ENCODE data around the gene NDUFB10.
"Not testable (repeated sequence)": the region's sequence is repeated elsewhere in the genome, so short reads cannot be mapped to it uniquely, and the experiment has no call there.

The NDUFB10 gene

DNA sequence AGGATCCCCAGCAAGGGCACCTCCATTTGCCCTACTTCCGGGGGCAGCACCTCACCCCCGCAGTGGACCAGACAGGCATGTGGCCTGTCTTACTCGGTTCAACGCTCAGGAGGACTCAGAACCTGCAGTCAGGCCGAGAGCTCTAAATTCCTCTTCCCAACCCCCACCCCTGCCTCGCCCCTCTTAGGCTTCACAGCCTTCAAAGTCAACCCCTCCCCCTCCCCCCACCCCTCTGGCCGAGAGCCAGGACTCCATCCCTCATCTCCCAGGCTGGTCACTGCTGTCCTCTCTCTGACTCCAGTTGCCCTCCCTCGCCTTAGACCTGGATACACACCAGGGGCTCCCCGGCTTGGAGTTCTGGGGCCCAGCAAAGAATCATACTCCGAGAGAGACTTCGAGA, 33.1 kb upstream of the NDUFB10 start:
- DNase-seq = no peak

DNA sequence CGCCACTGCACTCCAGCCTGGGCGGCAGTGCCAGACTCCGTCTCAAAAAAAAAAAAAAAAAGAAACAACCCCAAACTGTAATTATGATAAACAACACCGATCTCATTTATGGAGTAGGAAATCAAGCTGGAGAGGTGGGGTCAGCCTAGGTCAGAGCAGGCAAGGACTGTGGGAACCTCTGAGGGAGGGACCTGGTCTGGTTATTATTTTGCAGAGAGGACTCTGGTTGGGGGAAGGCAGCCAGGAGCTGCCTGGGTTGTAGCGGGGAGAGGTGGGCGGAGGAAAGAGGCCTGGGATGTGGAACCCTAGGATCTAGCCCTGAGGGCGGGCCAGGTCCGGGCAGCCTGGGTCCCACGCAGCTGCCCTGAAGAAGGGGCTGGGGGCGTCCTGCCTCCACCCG, 30.2 kb upstream of the NDUFB10 start:
- no peak for DNase-seq

DNA sequence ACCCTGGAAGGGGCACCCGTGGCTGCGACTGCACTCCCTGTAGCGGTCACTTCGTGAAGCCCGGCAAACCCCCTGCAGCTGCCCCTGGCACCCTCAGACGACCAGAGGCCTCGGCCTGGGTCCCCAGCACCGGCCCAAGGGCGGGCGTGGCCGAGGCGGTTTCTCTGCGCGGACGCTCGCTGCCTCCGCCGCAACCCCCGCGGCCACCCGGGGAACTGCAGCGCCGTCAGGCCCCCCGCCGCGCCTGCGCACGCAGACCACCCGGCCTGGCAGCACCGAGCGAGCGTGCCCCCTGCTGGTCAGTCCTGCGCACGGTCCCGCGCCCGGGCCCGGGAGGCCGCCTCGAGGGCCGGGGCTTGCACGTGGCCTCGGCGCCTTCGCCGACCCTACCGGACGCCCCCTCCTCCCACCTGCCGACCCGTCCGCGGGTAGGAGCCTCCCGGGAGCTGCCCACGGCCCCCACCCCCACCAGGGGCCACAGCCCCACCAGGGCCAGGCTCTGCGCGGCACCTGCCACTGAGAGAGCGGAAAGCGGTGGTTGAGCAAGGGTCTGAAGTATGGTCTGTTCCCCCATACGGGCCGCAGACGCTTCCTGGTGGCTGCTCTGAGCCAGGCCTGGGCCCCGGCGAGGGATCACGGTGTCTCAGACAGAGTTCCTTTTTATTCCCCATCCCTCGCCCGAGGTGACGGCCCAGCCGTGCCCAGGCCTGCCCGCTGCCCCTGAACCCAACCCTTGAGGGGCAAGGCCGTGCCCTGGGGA, 29.6 kb upstream of the NDUFB10 start:
- peak; percentile 87 for DNase-seq

DNA sequence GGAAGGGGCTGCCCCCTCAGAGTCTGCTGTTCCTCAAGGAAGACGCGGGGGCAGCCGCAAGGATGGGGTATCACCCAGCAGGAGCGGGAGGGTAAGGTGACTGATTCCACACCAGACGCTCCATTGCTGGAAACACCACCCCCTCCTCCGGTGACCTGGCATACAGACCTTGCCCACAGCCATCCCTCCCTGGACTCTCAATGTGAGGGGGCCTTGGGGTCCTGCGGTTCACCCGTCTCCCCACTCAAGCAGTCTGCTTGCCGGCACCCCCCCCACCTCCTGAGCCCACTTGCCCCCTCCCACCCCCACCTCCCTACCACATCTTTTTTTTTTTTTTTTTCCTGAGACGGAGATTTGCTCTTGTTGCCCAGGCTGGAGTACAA, 29.0 kb upstream of the NDUFB10 start:
- no peak for DNase-seq

DNA sequence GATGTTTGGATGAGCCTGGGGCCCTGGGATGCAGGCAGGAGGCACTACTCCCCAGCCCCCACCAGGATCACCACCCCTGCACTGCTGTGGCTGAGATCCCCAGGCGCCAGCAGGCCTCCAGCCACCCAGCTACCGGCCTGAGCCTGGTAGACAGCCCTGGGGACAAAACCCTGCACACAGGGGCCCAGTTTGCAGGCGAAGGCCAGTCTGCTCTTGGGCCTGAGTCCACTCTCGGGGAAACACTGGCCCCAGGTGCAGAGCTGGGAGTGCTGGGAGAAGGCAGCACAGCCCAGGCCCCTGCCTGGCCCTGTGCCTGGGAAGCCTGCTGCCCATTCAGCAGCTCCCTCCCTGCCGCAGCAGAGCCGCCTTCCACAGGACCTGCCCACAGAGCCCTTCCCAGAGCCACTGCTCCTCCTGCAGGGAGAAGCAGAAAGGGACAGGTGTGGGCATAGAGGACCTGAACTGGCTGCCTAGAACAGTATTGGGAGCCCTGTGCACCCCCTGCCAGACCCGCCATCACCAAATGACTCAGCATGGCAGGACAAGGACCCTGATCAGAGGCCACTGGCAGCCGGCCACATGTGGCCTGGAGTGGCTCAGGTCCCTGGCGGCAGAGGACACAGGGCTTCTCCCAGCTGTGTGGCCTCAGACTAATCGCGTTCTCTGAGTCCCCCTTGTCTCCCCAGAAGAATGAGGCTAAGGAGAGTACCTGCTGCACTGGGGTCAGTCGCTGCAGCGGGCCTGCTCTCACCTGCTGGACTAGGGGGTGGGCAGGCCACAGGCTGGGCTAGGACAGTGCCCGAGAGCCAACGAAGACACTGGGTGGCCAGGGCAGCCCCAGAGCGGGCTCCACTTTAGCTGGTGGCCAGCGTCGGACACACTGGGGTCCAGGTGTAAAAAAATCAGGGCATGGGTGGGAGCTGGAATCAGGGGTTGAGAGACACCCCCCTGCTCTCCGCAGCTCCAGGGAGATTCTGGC, 27.0 kb upstream of the NDUFB10 start:
- DNase-seq = no peak

DNA sequence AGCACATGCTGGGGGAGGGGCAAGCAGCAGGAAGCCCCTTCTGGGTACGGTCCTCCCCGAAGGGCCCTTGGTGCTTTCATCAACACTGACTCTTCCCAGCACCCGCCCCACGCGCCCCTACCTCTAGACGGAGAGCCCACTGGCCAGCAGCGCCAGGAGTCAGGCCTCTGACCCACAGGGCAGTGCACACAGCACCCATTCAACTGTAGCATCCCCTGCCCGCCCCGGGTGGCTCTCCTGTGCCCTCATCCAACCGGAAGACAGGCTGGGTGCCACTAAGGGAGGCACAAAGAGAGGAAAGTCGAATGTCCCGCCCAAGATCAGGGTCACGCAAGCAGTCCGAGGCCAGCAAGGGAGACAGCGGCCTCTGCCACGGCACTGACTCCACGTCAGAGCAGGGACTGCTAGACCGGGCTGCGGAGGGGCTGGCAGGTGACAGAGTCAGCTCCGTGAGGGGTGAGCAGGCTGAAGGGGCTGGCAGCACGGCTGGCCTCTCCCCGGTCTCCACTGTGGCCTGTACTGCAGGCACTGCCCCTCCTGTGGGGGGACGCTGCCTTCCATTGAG, 26.2 kb upstream of the NDUFB10 start:
- DNase-seq = no peak

DNA sequence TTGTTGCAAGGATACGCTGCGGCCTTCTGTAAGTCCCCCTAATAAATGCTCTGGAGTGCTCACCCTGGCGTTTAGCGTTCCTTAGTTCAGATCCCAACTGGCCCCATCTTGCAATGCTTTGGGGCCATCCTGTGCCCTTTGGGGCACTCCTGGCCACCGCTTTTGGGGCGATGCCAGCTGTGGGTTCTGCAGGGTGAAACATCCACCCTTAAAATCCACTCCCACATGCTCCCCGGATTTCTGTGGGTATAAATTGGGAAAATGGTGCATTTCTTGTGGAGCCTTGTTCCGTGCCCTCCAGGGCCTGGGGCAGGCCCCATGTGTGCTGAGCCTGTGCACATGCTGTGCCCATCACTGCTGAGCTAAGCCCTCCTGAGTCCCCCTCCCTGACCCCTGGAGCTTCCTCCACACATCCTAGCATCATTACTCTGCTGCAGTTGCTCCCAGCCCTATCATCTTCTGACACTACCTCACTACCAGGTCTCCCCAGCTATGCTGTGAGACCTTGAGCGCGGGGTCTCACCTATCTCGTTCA, 22.3 kb upstream of the NDUFB10 start:
- no peak for DNase-seq

DNA sequence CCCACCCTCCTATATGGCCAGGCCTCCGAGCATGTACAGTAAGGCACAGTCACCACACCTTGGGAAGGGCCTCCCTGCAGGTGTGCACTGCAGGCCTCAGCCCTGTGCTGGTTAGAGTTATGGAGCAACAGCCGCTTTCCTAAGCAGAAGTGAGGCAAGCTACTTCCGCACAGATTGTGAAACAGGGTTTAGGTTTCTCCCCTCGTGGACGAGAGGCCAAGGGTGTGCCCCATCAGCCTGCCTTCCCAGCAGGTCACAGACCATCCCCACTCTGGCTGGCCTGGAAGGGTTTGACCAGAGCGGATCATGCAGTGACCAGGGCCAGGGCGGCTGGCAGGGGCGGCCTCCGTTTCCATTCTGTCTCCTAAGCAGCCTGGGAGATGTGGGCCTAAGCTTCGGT, 21.0 kb upstream of the NDUFB10 start:
- no peak for DNase-seq

DNA sequence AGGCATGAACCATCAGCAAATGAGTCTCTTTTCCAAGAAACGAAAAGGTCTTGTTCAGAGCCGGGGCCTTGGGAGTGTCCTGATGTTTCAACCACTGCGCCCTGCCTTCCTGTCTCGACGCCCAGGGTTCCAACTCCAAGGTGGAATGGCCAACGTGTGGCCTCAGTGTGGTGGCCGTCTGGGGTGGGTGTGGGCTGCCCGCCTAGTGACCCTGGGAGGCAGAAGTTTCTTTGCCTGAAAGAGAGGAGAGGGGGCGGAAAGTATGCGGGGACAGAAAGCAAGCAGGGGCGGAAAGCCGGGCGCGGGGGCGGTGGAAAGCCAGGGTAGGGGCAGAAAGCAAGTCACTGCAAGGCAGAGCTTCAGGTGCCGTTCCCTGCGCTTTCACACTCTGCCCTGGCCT, 20.4 kb upstream of the NDUFB10 start:
- no peak for DNase-seq

DNA sequence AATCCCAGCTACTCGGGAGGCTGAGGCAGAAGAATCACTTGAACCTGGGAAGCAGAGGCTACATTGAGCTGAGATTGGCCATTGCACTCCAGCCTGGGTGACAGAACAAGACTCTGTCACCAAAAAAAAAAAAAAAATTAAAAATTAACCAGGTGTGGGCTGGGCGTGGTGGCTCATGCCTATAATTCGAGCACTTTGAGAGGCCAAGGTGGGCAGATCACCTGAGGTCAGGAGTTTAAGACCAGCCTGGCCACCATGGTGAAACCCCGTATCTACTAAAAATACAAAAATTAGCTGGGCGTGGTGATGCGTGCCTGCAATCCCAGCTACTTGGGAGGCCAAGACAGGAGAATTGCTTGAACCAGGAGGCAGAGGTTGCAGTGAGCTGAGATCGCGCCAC, 19.5 kb upstream of the NDUFB10 start:
- DNase-seq = not testable (repeated sequence)

DNA sequence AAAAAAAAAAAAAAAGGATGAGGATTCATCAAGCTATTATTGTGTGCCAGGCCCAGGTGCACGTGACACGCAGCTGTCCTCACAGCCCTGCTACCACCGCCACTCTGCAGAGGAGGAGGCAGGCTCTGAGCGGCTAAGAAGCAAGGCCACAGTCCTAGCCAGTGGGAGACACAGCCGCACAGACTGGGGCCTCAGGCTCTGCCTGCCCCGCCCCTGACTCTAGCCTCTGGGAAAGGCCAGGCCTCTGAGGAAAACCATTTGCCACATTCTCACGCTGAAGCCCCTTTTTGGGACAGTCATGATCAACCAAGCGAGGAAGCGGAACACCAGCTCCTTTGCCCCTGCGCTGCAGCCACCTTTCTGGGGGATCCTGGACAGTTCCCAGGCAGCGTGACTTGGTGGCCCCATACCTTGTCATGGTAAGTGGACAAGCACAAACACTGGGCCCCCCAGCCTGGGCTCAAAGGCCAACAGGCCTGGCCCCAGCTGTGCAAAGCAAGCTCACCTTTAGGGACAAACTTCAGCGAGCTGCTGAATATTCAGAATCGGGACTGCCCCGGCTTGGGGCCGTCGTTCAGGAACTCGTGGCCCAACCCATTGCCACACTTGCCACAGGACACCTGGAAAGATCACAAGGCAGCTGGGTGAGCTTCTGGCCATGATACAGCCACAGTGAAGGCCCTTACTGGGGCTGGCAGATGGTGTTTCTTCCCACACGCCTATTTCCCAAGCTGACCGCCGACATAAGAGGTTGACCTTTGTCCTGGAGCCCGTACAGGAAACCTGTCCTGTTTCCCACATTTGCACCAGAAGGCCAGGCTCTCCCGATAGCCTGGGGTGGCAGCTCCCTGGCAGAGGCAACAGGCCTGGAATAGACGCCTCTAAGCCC, 18.8 kb upstream of the NDUFB10 start:
- no peak for DNase-seq

DNA sequence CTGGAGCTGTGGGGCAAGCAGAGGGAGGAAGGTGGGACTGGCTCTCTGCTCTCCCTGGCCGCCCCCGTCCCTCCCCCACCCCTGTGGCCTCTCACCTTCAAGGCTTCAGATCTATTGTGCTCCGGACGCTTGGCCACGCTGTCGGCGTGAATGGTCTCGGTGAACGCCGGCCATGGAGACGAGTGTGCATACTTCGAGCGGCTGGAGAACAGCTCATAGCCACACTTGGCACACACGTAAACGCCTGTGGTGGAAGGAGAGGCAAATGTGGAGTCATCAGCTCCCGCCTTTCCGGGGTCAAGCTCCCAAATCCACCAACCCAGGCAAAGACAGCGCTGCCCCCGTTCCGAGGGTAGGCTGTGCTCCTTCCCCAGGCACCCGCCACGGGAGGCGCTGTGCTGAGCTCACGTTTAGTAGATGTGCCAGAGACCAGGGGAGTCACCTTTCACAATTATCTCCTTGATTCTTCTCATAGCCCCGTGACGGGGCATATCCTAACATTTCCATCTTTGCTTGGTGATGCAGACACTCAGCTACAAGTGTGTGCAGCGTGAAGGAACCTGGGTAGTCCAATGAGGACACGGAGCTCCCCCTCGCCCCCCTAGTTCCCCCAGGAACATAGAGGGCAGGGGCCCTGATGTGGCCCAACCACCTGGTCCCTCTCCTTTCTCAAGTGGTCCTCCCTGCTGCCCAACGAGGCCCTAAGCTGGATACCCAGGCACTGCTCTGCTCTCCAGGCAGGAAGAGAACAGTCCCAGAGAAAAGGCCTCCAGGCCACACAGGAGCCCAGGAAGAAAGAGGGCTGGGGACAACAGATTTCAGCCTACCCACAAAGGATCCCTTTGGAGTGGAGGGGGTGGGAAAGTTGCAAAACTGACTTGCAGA, 17.9 kb upstream of the NDUFB10 start:
- no peak for DNase-seq

DNA sequence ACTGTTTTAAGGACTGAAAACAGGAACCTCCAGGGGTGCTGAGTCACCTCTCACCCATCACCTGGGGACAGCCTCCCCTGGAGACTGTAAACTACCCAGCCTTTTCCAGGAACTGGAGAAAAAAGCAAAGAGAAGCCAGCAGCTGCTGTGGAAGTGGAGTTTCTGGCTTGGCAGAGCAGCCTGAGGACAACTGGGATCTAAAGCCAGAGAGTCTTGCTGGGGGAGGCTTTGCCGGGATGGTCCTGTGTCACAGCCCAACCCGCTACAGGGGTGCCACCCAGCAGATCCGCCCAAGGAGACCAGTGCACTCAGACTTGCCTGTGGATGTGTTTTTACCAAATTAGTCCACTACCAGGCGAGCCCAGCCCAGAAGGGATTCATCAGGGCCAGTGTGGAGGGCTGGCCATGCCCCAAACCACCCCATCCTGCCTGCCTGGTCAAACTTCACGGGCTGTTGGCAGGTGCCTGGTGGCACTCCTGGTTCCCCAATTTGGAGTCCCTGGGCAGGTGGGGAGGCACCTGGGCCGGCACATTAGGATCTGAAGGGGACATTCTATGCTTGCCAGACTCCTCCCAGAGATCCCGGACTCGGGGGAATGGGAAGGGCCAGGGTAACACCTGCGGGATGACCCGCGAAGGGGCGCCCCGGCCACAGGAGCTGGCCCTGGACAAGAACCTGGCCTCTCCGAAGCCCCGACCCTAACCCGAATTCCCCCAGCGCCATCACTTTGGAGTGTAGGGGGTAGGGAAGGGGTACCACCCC, 17.1 kb upstream of the NDUFB10 start:
- no peak for DNase-seq

DNA sequence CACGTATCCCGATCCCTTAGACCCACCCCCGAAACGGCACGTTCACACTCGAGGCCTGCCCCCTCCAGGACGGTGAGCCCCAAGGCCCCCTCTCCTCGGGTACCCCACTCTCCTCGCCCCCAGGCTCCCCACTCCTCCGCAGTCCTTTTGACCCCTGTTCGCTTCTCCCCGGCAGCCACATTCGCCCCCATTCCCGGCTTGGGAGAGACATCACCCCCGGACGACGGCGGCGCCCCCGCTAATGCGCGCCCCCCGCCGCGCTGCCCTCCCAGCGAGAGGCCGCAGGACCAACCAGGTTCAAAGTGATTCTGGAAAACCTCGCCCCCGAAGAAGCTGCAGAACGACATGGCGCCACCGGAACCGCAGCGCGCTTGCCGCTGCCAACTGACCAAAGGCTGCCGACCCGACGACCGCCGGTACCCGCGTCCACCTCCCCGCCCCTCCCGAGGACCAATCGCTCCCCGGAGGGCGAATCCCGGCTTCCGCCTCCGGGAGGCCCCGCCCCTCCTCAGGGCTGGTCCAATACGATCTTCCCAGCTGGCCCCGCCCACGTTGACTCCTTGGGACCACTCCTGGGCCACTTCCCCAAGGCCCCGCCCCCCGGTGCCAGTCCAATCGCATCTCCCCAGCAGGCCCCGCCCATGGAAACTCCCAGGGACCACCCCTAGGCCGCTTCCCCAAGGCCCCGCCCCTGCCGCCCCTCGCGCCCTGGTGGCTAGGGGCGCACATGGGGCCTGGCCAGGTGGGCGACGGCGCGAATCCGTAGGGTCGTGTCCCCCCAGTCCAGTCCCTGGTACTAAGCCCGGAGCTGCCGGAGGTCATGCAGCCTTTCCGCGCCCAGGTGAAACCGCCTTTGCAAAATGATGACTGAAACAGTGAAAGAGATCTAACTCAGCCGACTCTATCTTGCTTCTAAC, 16.3 kb upstream of the NDUFB10 start, which contains the start of gene MSRB1:
MSRB1 (minus strand) TSS at position 390 of the 917 bp plus-strand sequence; CDS start at position 347, 43 bp downstream.
- DNase-seq = peak; percentile 98

DNA sequence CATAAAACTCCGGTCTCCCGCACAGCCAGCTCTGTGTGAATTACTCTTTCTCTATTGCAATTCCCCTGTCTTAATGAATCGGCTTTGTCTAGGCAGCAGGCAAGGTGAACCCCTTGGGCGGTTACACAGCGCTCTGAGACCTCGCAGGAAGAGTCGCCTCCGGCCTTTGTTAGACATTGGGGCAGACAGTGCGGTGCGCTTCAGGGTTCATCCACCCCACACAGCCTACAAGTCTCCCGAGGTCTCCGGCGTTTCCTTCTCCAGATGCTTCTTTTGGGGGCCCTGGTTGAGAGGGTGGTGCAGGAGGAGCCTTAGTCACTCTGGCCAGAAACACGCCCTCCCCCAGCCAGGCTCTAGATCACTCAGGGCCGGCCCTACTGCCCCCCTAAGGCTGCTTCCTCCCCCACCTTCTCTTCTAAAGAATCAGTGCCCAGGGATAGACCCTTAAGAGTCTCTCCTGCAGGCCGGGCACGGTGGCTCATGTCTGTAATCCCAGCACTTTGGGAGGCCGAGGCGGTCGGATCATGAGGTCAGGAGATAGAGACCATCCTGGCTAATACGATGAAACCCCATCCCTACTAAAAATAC, 14.6 kb upstream of the NDUFB10 start:
- no peak for DNase-seq

DNA sequence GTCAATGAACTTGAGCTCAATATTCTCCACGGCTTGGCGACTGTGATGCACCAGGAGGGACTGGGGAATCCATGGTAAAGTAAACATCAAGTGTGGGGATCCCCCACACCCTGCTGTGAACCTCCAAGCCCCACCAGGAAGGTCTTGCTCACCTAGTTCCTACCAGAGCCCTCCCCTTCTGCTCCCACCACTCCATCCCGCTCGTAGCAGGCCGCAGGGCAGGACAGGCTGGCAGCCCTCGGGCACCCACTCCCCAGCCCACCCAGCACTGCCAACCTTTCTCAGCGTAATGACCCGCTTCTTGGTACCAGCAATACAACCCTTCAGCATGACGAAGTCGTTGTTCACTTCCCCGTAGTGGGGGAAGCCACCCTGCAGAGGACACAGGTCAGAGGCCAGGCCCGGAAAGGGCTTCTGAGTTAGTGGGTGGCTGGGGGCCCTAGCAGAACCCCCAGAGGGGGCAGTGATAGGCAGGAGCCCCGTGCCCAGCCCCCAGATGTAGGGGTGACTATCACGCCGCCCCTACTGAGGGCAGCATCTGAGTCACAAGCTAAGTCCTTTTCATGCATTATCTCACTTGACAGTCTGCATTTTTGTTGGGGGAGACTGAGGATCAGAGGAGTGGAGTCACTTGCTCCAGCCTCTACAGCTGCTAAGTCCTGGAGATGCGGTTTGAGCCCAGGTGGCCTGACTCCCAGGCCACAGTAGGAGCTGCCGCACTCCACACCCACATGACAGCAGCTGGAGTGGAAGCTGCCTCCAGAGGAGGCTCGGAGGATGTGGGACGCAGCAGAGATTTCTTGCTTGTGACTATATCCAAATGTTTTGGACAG, 13.6 kb upstream of the NDUFB10 start:
- no peak for DNase-seq

DNA sequence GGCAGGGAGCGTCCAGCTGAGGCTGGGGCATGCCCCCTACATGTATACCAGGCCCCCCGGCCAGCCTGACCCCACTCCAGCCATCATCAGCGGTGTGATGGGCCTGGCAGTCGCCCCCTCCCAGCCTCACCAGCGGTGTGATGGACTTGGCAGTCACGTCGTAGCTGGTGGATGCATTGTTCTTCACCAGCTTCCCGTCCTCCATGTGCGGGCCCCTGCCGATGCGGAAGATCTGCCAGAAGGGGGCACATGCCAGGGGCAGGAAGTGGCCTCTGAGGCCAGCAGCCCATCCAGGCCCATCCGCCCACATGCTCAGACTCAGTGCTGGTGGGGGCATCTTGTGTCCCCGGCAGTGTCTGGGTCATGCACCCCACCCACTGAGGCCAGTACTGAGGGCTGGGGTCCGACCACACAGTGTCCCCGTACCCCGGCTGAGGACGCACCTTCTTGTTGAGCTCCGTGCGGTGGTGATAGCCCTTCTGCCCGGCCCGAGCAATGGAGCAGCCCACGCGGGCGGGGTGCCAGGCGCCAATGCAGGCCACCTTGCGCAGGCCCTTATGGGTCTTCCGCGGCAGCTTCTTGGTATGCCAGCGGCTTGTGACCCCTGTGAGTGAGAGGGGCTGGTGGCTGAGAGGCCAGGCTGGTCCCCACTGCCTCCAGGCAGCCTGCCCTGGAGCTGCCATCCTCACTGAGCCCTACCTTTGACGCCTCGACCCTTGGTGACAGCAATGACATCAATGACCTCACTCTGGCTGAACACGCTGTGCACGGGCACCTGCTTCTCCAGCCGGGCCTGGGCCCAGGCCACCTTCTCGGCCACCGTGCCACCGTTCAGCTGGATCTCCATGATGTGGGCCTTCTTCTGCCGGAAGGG, 12.6 kb upstream of the NDUFB10 start:
- DNase-seq = no peak

Data from central memory CD4-positive, alpha-beta T cell (primary cell).